Hepatocyte (in vitro differentiated cells): Measurements from ENCODE around the gene GALNT14. TPM values are rescaled to one million over a fixed set of nuclear protein-coding genes. Genes with fewer than 3 reads are reported as not detected.

Experiments
- DNase-seq: peaks from one replicate; pipeline ENCODE4 v3.0.0-alpha.2; 2016; ENCODE audit warnings: low spot score
- H2AFZ ChIP-seq: fragments of 200-600 bp; sonication (generic); 2 replicates; pipeline ENCODE4 v1.6.0; 2016; ENCODE audit warnings: antibody characterized with exemption, mild to moderate bottlenecking
- H3K27ac ChIP-seq: fragments of 200-600 bp; sonication (generic); 2 replicates; pipeline ENCODE4 v1.5.1; 2016; ENCODE audit warnings: mild to moderate bottlenecking
- H3K27me3 ChIP-seq: fragments of 200-600 bp; sonication (generic); 2 replicates; pipeline ENCODE4 v1.6.1; 2016
- H3K36me3 ChIP-seq: fragments of 200-600 bp; sonication (generic); replicated peaks from 2 replicates; pipeline ENCODE4 v1.5.1; 2016; ENCODE audit warnings: low read depth; ENCODE audit not compliant: insufficient read depth
- H3K4me1 ChIP-seq: fragments of 200-600 bp; sonication (generic); 2 replicates; pipeline ENCODE4 v1.5.1; 2016; ENCODE audit warnings: mild to moderate bottlenecking, moderate library complexity; ENCODE audit not compliant: insufficient read depth
- H3K4me2 ChIP-seq: fragments of 200-600 bp; sonication (generic); 2 replicates; pipeline ENCODE4 v1.6.0; 2016
- H3K4me3 ChIP-seq: fragments of 200-600 bp; sonication (generic); 2 replicates; pipeline ENCODE4 v1.5.1; 2016; ENCODE audit warnings: mild to moderate bottlenecking
- H3K79me2 ChIP-seq: fragments of 200-600 bp; sonication (generic); 2 replicates; pipeline ENCODE4 v1.6.0; 2017; ENCODE audit warnings: mild to moderate bottlenecking
- H3K9me2 ChIP-seq: fragments of 200-600 bp; sonication (generic); replicated peaks from 2 replicates; pipeline ENCODE4 v1.6.0; 2017; ENCODE audit warnings: mild to moderate bottlenecking; ENCODE audit not compliant: insufficient read depth
- H3K9me3 ChIP-seq: fragments of 200-600 bp; sonication (generic); 2 replicates; pipeline ENCODE4 v1.5.1; 2016; ENCODE audit warnings: low read depth, mild to moderate bottlenecking
- H4K20me1 ChIP-seq: fragments of 200-600 bp; sonication (generic); 2 replicates; pipeline ENCODE4 v1.6.0; 2016; ENCODE audit warnings: mild to moderate bottlenecking; ENCODE audit not compliant: insufficient read depth, poor library complexity, severe bottlenecking
- EZH2 ChIP-seq: fragments of 200-600 bp; sonication (generic); IDR thresholded peaks from 2 replicates; pipeline ENCODE4 v1.6.1; 2016; ENCODE audit warnings: antibody characterized with exemption, mild to moderate bottlenecking, borderline replicate concordance
- EZH2phosphoT487 ChIP-seq: fragments of 200-600 bp; sonication (generic); IDR thresholded peaks from one replicate; pipeline ENCODE4 v1.6.1; 2018; ENCODE audit warnings: antibody characterized with exemption, mild to moderate bottlenecking, low read depth, moderate library complexity; ENCODE audit not compliant: unreplicated experiment, severe bottlenecking
- WGBS: methylation state at CpG from one replicate; pipeline ENCODE4 v1.1.6; 2016; ENCODE audit warnings: low lambda C conversion rate; ENCODE audit errors: missing lambda C conversion rate; 5-methylcytosine and 5-hydroxymethylcytosine counted together
- polyA plus RNA-seq: library from polyadenylated mRNA; unstranded; fragments of >200 nt; fragmentation: Nextera tagmentation; extraction: Ambion mirVana; gene quantifications from 2 replicates; pipeline ENCODE4 v1.2.1, GENCODE V29; 2016
- total RNA-seq: library from RNA; depleted of rRNA; stranded (reverse); fragments of >200 nt; gene quantifications from 2 replicates; pipeline ENCODE4 v1.2.3, GENCODE V29; 2014
- TF ChIP-seq, protein P1 (sequence below): fragments of 200-600 bp; sonication (generic); IDR thresholded peaks from 2 replicates; pipeline ENCODE4 v1.5.1; 2016; ENCODE audit warnings: antibody characterized with exemption, mild to moderate bottlenecking; ENCODE audit not compliant: poor library complexity

The GALNT14 gene
- total and polyA plus RNA-seq, 2 experiments from 2014 or later, result 2.2 to 2.9 TPM

DNA sequence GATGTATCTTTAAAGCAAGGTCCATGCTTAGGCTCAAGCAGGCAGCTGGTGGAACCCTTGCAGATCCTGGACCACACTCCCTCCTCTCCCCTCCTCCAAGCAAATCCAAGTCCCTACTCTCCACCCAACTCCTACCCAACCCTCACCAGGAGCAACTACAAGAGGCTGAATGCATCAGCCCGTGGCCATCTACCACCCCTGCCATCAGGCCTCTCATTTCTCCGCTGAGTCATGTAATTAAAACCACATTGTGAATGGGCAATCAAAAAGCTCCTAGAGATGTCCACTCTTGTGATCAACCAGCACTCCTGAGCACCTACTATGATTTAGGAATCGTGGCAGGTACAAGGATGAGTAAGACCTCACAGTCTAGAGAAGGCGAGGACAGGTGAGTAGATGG is 188.8 kb downstream of the GALNT14 start:
- no peaks in the 10 kb centered on the region for H3K9me3 ChIP-seq
- no peaks in the 10 kb centered on the region for H3K36me3 ChIP-seq
- no peaks in the 10 kb centered on the region for H3K27me3 ChIP-seq
- H3K4me2 ChIP-seq, result no peak overlapping the region
- H4K20me1 ChIP-seq, result no peaks in the 10 kb centered on the region
- TF ChIP-seq EZH2, result no peak
- no peak for TF ChIP-seq EZH2phosphoT487
- TF ChIP-seq, protein P1, sequence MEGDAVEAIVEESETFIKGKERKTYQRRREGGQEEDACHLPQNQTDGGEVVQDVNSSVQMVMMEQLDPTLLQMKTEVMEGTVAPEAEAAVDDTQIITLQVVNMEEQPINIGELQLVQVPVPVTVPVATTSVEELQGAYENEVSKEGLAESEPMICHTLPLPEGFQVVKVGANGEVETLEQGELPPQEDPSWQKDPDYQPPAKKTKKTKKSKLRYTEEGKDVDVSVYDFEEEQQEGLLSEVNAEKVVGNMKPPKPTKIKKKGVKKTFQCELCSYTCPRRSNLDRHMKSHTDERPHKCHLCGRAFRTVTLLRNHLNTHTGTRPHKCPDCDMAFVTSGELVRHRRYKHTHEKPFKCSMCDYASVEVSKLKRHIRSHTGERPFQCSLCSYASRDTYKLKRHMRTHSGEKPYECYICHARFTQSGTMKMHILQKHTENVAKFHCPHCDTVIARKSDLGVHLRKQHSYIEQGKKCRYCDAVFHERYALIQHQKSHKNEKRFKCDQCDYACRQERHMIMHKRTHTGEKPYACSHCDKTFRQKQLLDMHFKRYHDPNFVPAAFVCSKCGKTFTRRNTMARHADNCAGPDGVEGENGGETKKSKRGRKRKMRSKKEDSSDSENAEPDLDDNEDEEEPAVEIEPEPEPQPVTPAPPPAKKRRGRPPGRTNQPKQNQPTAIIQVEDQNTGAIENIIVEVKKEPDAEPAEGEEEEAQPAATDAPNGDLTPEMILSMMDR, result no peak
- H3K4me1 ChIP-seq, result no peaks in the 10 kb centered on the region
- H3K27ac ChIP-seq, result no peak overlapping the region
- no peak overlapping the region for H3K4me3 ChIP-seq
- 81% methylated on average over 4 of the region's 4 CpGs for WGBS
- no peaks in the 10 kb centered on the region for H3K79me2 ChIP-seq
- no peak for DNase-seq
- no peaks in the 10 kb centered on the region for H3K9me2 ChIP-seq
- H2AFZ ChIP-seq, result no peak overlapping the region

DNA sequence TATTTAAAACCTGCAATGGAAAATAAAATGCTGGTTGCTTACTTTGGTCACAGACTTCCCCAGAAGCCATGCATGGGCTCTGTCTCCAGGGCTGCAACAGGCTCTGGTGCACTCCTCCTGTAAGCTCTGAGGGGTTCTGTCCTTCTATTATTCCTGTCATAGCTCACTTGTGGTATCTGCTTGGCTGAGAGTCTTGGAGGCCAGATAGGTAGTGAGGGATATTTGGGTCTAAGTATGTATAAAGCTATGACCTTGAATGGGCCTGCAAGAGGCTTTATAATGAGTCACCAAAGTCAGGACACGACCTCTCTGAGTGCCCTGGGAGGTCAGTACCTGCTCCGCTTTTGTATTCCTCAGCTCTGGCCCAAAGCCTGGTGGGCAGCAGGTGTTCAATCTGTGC is 189.4 kb downstream of the GALNT14 start:
- no peaks in the 10 kb centered on the region for H3K4me1 ChIP-seq
- H3K27ac ChIP-seq, result no peak overlapping the region
- H2AFZ ChIP-seq, result no peak overlapping the region
- 97% methylated on average over 2 of the region's 2 CpGs for WGBS
- H3K4me3 ChIP-seq, result no peak overlapping the region
- no peak overlapping the region for H3K4me2 ChIP-seq
- no peaks in the 10 kb centered on the region for H4K20me1 ChIP-seq
- DNase-seq, result no peak
- TF ChIP-seq EZH2 (no peak), EZH2phosphoT487 (no peak)
- TF ChIP-seq, protein P1, result no peak
- no peaks in the 10 kb centered on the region for H3K9me3 ChIP-seq
- H3K27me3 ChIP-seq, result no peaks in the 10 kb centered on the region
- H3K9me2 ChIP-seq, result no peaks in the 10 kb centered on the region
- H3K36me3 ChIP-seq, result no peaks in the 10 kb centered on the region
- H3K79me2 ChIP-seq, result no peaks in the 10 kb centered on the region

DNA sequence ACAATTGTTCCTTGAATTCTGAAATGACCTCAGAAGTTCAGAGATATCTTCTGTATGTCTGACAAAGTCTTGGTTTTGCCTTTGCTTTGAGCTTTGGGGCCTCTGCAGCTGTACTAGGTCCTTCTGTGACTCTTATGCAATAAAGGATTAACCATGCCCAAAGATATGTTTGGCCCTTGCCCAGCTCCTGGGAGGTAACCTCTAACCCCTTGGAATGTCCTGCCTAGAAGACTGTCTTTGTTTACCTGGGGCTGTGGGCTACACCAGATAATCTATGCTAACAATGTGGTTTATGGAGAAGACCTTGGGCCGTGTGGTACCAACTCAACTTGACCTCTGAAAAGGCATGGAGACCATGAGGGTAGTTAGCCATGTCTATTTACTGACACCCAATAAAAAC is 190.1 kb downstream of the GALNT14 start:
- no peak for TF ChIP-seq EZH2phosphoT487
- TF ChIP-seq EZH2, result no peak
- TF ChIP-seq, protein P1, result no peak
- H3K9me2 ChIP-seq, result no peaks in the 10 kb centered on the region
- H3K4me2 ChIP-seq, result no peak overlapping the region
- no peaks in the 10 kb centered on the region for H3K4me1 ChIP-seq
- no peak overlapping the region for H2AFZ ChIP-seq
- H3K9me3 ChIP-seq, result no peaks in the 10 kb centered on the region
- 60% methylated on average over 1 of the region's 1 CpG for WGBS
- no peaks in the 10 kb centered on the region for H3K79me2 ChIP-seq
- H3K27ac ChIP-seq, result no peak overlapping the region
- no peaks in the 10 kb centered on the region for H4K20me1 ChIP-seq
- no peaks in the 10 kb centered on the region for H3K27me3 ChIP-seq
- DNase-seq, result no peak
- no peak overlapping the region for H3K4me3 ChIP-seq
- no peaks in the 10 kb centered on the region for H3K36me3 ChIP-seq

DNA sequence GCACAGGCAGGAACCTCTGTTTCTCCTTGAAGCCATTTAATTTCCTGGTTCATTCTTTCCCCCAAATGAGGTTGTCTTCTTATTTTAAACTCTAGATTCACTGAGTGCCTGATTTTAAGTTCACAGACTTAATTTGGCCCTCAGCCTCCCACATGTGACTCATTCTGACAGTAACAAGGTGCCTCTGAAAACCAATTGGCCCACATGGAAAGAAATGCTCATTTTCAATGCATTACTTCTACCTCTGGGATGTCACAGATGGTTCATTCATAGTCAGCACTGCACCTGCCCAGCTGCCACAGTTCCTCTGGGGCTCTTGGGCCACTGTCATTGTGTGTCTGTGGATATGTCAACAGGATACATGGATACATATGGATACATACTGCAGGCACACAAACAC is 190.6 kb downstream of the GALNT14 start:
- no peaks in the 10 kb centered on the region for H3K27me3 ChIP-seq
- H3K4me2 ChIP-seq, result no peak overlapping the region
- H3K79me2 ChIP-seq, result no peaks in the 10 kb centered on the region
- no peak overlapping the region for H3K4me3 ChIP-seq
- no peak for DNase-seq
- H3K4me1 ChIP-seq, result no peaks in the 10 kb centered on the region
- H3K9me2 ChIP-seq, result no peaks in the 10 kb centered on the region
- H3K27ac ChIP-seq, result no peak overlapping the region
- H3K36me3 ChIP-seq, result no peaks in the 10 kb centered on the region
- H2AFZ ChIP-seq, result no peak overlapping the region
- TF ChIP-seq, protein P1, result no peak
- TF ChIP-seq EZH2phosphoT487 (no peak), EZH2 (no peak)
- H4K20me1 ChIP-seq, result no peaks in the 10 kb centered on the region
- H3K9me3 ChIP-seq, result no peaks in the 10 kb centered on the region
